Right atrium auricular region (tissue), 2 donors: Measurements from ENCODE around the gene PAPOLA. TPM values are rescaled to one million over a fixed set of nuclear protein-coding genes. Genes with fewer than 3 reads are reported as not detected.

Experiments used
- DNase-seq: peaks from one replicate; pipeline ENCODE4 v3.0.0-alpha.2; 2019; ENCODE audit warnings: low spot score
- H3K27ac ChIP-seq, 2 donors: fragments of 200-600 bp; sonication (generic); 1 replicate in 1 of 2; 2 replicates in 1 of 2; pipeline ENCODE4 v1.5.1; 2016 to 2019
- H3K27me3 ChIP-seq, 2 donors: fragments of 200-600 bp; sonication (generic); one replicate each; pipeline versions ENCODE4 v1.5.1 to v1.6.0; 2017 to 2019
- H3K36me3 ChIP-seq: fragments of 200-600 bp; sonication (generic); one replicate; pipeline ENCODE4 v1.5.1; 2016
- H3K4me1 ChIP-seq, 2 donors: fragments of 200-600 bp; sonication (generic); one replicate each; pipeline versions ENCODE4 v1.5.1 to v1.6.0; 2017 to 2019
- H3K4me3 ChIP-seq, 2 donors: fragments of 200-600 bp; sonication (generic); 1 replicate in 1 of 2; 2 replicates in 1 of 2; pipeline ENCODE4 v1.5.1; 2017 to 2019; ENCODE audit warnings: mild to moderate bottlenecking in 1 of 2, moderate library complexity in 1 of 2
- H3K9me3 ChIP-seq, 2 donors: fragments of 200-600 bp; sonication (generic); one replicate each; pipeline ENCODE4 v1.5.1; 2019
- CTCF ChIP-seq, 2 donors: fragments of 200-600 bp; sonication (generic); IDR thresholded peaks; one replicate each; pipeline ENCODE4 v1.5.1; 2019; ENCODE audit warnings: antibody characterized with exemption in 2 of 2
- total RNA-seq, 2 donors: library from RNA; depleted of rRNA; stranded (reverse); fragments of >200 nt; gene quantifications; one replicate each; pipeline ENCODE4 v1.1.0, GENCODE V29; 2016

The PAPOLA gene
- total RNA-seq, 2 donors from 2014 or later: 85.2 to 91.9 TPM

GRCh38 chr14:96481731-96482314, 20.4 kb upstream of the PAPOLA start:
- H3K36me3 ChIP-seq: no peaks in the 10 kb centered on the region
- no peak overlapping the region for H3K4me3 ChIP-seq
- no peaks in the 10 kb centered on the region for H3K4me1 ChIP-seq
- H3K9me3 ChIP-seq: no peaks in the 10 kb centered on the region
- DNase-seq: no peak
- TF ChIP-seq CTCF (IDR thresholded peaks at IDR 0.05): no peak
- no peaks in the 10 kb centered on the region for H3K27me3 ChIP-seq
- H3K27ac ChIP-seq: no peak overlapping the region

- no peak for TF ChIP-seq CTCF (IDR thresholded peaks at IDR 0.05)
- Histone ChIP-seq H3K4me3 (no peak overlapping the region), H3K36me3 (no peaks in the 10 kb centered on the region), H3K27me3 (no peaks in the 10 kb centered on the region), H3K9me3 (no peaks in the 10 kb centered on the region), H3K27ac (no peak overlapping the region), H3K4me1 (no peaks in the 10 kb centered on the region)
- no peak for DNase-seq
Measured at GRCh38 chr14:96482986-96483385, 19.2 kb upstream of the PAPOLA start.

- Histone ChIP-seq H3K4me1 (no peaks in the 10 kb centered on the region), H3K9me3 (no peaks in the 10 kb centered on the region), H3K36me3 (no peaks in the 10 kb centered on the region), H3K27ac (no peak overlapping the region), H3K4me3 (no peak overlapping the region), H3K27me3 (no peaks in the 10 kb centered on the region)
- DNase-seq: no peak
- TF ChIP-seq CTCF (IDR thresholded peaks at IDR 0.05): no peak
Measured at GRCh38 chr14:96484399-96484798, 17.8 kb upstream of the PAPOLA start.

GRCh38 chr14:96486705-96487104, 15.5 kb upstream of the PAPOLA start:
- no peak for TF ChIP-seq CTCF (IDR thresholded peaks at IDR 0.05)
- H3K4me3 ChIP-seq: no peak overlapping the region
- no peaks in the 10 kb centered on the region for H3K4me1 ChIP-seq
- no peaks in the 10 kb centered on the region for H3K9me3 ChIP-seq
- H3K36me3 ChIP-seq: no peaks in the 10 kb centered on the region
- no peak for DNase-seq
- H3K27me3 ChIP-seq: no peaks in the 10 kb centered on the region
- H3K27ac ChIP-seq: no peak overlapping the region

GRCh38 chr14:96489327-96489726, 12.9 kb upstream of the PAPOLA start:
- DNase-seq: no peak
- H3K27me3 ChIP-seq: no peaks in the 10 kb centered on the region
- TF ChIP-seq CTCF (IDR thresholded peaks at IDR 0.05): no peak
- no peak overlapping the region for H3K4me3 ChIP-seq
- H3K36me3 ChIP-seq: no peaks in the 10 kb centered on the region
- H3K27ac ChIP-seq: no peak overlapping the region
- H3K9me3 ChIP-seq: no peaks in the 10 kb centered on the region
- H3K4me1 ChIP-seq: no peaks in the 10 kb centered on the region

- Histone ChIP-seq H3K9me3 (no peaks in the 10 kb centered on the region), H3K4me1 (no peaks in the 10 kb centered on the region), H3K4me3 (no peak overlapping the region), H3K27me3 (no peaks in the 10 kb centered on the region), H3K36me3 (no peaks in the 10 kb centered on the region), H3K27ac (no peak overlapping the region)
- no peak for DNase-seq
- TF ChIP-seq CTCF (IDR thresholded peaks at IDR 0.05): no peak
Measured at GRCh38 chr14:96493178-96493577, 9.0 kb upstream of the PAPOLA start.
